NCI-H1436 (cell line): Measurements from ENCODE around the gene GTF2H4.

Source experiments
- DNase-seq: peaks from one replicate; lab custom pipeline; 2025; lab: John Stamatoyannopoulos, UW

GTF2H4 gene

DNA sequence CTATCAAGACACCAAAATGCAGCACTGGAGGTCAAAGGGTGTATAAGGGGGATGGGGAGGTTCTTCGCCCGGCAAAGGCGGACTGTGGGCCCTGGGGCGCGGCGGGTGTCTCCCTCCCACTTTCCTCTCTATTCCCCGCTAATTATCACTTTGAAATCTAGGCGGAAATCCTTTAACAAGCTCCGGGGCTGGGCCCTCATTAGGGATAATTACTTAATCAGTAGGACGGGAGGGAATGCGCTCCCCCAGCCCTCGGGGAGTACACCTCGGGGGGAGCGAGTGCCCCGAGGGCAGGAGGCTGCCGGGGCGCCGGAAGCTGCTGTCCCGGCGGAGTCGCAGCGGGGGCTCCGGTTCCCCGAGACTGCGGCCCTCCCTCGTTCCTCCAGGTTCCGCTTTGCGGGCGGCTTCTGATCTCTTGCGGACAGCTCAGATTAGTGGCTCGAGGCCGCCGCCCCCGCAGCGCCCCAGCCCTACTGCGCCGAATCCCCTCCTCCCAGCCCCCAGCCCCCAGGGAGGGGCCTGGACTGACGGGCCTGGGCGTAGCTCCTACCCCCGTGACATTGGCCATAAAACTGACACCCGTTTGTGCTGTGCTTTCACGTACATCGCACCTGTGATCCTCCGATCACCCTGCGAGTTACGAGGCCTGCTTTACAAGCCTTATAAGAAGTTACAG lies 47.5 kb downstream of the GTF2H4 start:
- peak; percentile 66 for DNase-seq

DNA sequence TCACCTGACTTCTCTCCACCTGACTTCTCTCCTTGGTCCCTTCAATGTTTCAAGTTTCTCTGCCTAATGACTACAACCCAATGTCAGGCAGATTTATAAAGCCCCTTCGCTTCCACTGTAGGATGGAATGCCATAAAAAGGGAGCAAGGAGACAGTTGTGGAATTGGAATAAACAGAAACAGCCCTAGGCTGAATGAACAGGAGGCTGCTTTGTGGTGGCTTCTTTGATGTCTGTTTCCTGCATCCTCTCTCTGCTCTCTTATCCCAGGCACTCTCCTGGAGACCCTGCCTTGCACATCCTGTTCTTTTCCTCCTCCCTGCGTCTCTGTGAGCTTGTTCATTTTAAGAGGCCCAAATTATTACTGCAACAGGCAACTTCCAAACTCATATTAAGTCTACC lies 49.7 kb downstream of the GTF2H4 start:
- DNase-seq: no peak

- no peak for DNase-seq
These were observed 53.1 kb downstream of the GTF2H4 start for GRCh38 chr6:30960907-30961673.

GRCh38 chr6:30962716-30963115 lies 54.7 kb downstream of the GTF2H4 start:
- no peak for DNase-seq

- DNase-seq: no peak
These were observed 55.6 kb downstream of the GTF2H4 start for GRCh38 chr6:30963641-30964040.
